ENCODE data around the gene PGM2.

PGM2 gene

GRCh38 chr4:37860266-37860665 is 33.8 kb downstream of the PGM2 start:
- TF ChIP-seq GATA1 (IDR thresholded peaks at IDR 0.05; ENCODE audit: low read depth, low read length) = no peak
- no peak for DNase-seq

- no peak for DNase-seq
- TF ChIP-seq POLR2A (IDR thresholded peaks at IDR 0.05; ENCODE audit: low read length) (no peak), GATA1 (IDR thresholded peaks at IDR 0.05; ENCODE audit: low read depth, low read length) (no peak)
These were observed 36.5 kb downstream of the PGM2 start for GRCh38 chr4:37862961-37863360.

- TF ChIP-seq POLR2A (IDR thresholded peaks at IDR 0.05; ENCODE audit: low read length) (no peak), GATA1 (IDR thresholded peaks at IDR 0.05; ENCODE audit: low read depth, low read length) (no peak)
- DNase-seq = no peak
These were observed 38.3 kb downstream of the PGM2 start for GRCh38 chr4:37864786-37865185.

- no peak for DNase-seq
- TF ChIP-seq GATA1 (IDR thresholded peaks at IDR 0.05; ENCODE audit: low read depth, low read length) = no peak
- no peak for TF ChIP-seq POLR2A (IDR thresholded peaks at IDR 0.05; ENCODE audit: low read length)
These were observed 39.0 kb downstream of the PGM2 start for GRCh38 chr4:37865450-37865849.

GRCh38 chr4:37867102-37867501 is 40.6 kb downstream of the PGM2 start:
- no peak for DNase-seq
- TF ChIP-seq GATA1 (IDR thresholded peaks at IDR 0.05; ENCODE audit: low read depth, low read length) (no peak), POLR2A (IDR thresholded peaks at IDR 0.05; ENCODE audit: low read length) (no peak)

GRCh38 chr4:37868238-37868637 is 41.8 kb downstream of the PGM2 start:
- no peak for DNase-seq
- no peak for TF ChIP-seq GATA1 (IDR thresholded peaks at IDR 0.05; ENCODE audit: low read depth, low read length)
- TF ChIP-seq POLR2A (IDR thresholded peaks at IDR 0.05; ENCODE audit: low read length) = no peak

- TF ChIP-seq GATA1 (IDR thresholded peaks at IDR 0.05; ENCODE audit: low read depth, low read length) (no peak), POLR2A (IDR thresholded peaks at IDR 0.05; ENCODE audit: low read length) (no peak)
- no peak for DNase-seq
These were observed 46.0 kb downstream of the PGM2 start for GRCh38 chr4:37872310-37872988.

- no peak for DNase-seq
- TF ChIP-seq POLR2A (IDR thresholded peaks at IDR 0.05; ENCODE audit: low read length) (no peak), GATA1 (IDR thresholded peaks at IDR 0.05; ENCODE audit: low read depth, low read length) (no peak)
These were observed 46.9 kb downstream of the PGM2 start for GRCh38 chr4:37873386-37873785.

GRCh38 chr4:37876156-37876555 is 49.7 kb downstream of the PGM2 start:
- DNase-seq = no peak

GRCh38 chr4:37879365-37879764 is 52.9 kb downstream of the PGM2 start:
- TF ChIP-seq POLR2A (IDR thresholded peaks at IDR 0.05; ENCODE audit: low read length) (no peak), GATA1 (IDR thresholded peaks at IDR 0.05; ENCODE audit: low read depth, low read length) (no peak)
- DNase-seq = no peak

More at GRCh38 chr4:37876156-37876555, 49.7 kb downstream of the PGM2 start:
- TF ChIP-seq GATA1 (IDR thresholded peaks at IDR 0.05; ENCODE audit: low read depth, low read length) (no peak), POLR2A (IDR thresholded peaks at IDR 0.05; ENCODE audit: low read length) (no peak)

- TF ChIP-seq POLR2A (IDR thresholded peaks at IDR 0.05; ENCODE audit: low read length) (no peak), GATA1 (IDR thresholded peaks at IDR 0.05; ENCODE audit: low read depth, low read length) (no peak)
- no peak for DNase-seq
These were observed 55.3 kb downstream of the PGM2 start for GRCh38 chr4:37881811-37882210.

- DNase-seq = peak in 1 of 2 experiments; percentile 10
- TF ChIP-seq POLR2A (IDR thresholded peaks at IDR 0.05; ENCODE audit: low read length) = no peak
- no peak for TF ChIP-seq GATA1 (IDR thresholded peaks at IDR 0.05; ENCODE audit: low read depth, low read length)
These were observed 56.3 kb downstream of the PGM2 start for GRCh38 chr4:37882665-37883296.

- TF ChIP-seq POLR2A (IDR thresholded peaks at IDR 0.05; ENCODE audit: low read length) (no peak), GATA1 (IDR thresholded peaks at IDR 0.05; ENCODE audit: low read depth, low read length) (no peak)
- DNase-seq = no peak
These were observed 58.5 kb downstream of the PGM2 start for GRCh38 chr4:37884855-37885487.

GRCh38 chr4:37885496-37885895 is 59.0 kb downstream of the PGM2 start:
- DNase-seq = peak in 1 of 2 experiments; percentile 3
- TF ChIP-seq POLR2A (IDR thresholded peaks at IDR 0.05; ENCODE audit: low read length) (no peak), GATA1 (IDR thresholded peaks at IDR 0.05; ENCODE audit: low read depth, low read length) (no peak)

All from erythroblast (primary cell).